Parathyroid adenoma (tissue), 2 donors: ENCODE results near the gene CBLN1.

Experiments used
- H2AFZ ChIP-seq: fragments of 300-600 bp; sonication (generic); one replicate; pipeline ENCODE4 v1.7.0; 2017; ENCODE audit warnings: antibody characterized with exemption, mild to moderate bottlenecking
- H3K27ac ChIP-seq: fragments of 300-600 bp; sonication (generic); one replicate; pipeline ENCODE4 v1.7.0; 2017
- H3K27me3 ChIP-seq: fragments of 300-600 bp; sonication (generic); one replicate; pipeline ENCODE4 v1.7.0; 2017; ENCODE audit warnings: low read length; ENCODE audit not compliant: control insufficient read depth, insufficient read depth
- H3K36me3 ChIP-seq: fragments of 300-600 bp; sonication (generic); one replicate; pipeline ENCODE4 v1.7.0; 2017; ENCODE audit warnings: low read length; ENCODE audit not compliant: control insufficient read depth, insufficient read depth
- H3K4me1 ChIP-seq: fragments of 300-600 bp; sonication (generic); one replicate; pipeline ENCODE4 v1.7.0; 2017; ENCODE audit warnings: control low read depth
- H3K4me2 ChIP-seq: fragments of 300-600 bp; sonication (generic); one replicate; pipeline ENCODE4 v1.7.0; 2017; ENCODE audit warnings: low read length
- H3K4me3 ChIP-seq: fragments of 300-600 bp; sonication (generic); one replicate; pipeline ENCODE4 v1.7.0; 2017; ENCODE audit warnings: low read depth, low read length
- H3K79me2 ChIP-seq: fragments of 300-600 bp; sonication (generic); one replicate; pipeline ENCODE4 v1.7.0; 2017; ENCODE audit warnings: control low read depth
- H3K9ac ChIP-seq: fragments of 300-600 bp; sonication (generic); one replicate; pipeline ENCODE4 v1.7.0; 2017; ENCODE audit warnings: mild to moderate bottlenecking
- H3K9me3 ChIP-seq: fragments of 300-600 bp; sonication (generic); one replicate; pipeline ENCODE4 v1.7.0; 2017; ENCODE audit warnings: low read length; ENCODE audit not compliant: control insufficient read depth
- TF ChIP-seq, protein P1 (sequence below): fragments of 300-600 bp; sonication (generic); IDR thresholded peaks from one replicate; pipeline ENCODE4 v1.7.0; 2017; ENCODE audit warnings: antibody characterized with exemption, mild to moderate bottlenecking
- donor health status: primary hyperparathyroidism.

The CBLN1 gene

GRCh38 chr16:49276646-49277385 is 4.8 kb downstream of the CBLN1 start:
- TF ChIP-seq, protein P1, sequence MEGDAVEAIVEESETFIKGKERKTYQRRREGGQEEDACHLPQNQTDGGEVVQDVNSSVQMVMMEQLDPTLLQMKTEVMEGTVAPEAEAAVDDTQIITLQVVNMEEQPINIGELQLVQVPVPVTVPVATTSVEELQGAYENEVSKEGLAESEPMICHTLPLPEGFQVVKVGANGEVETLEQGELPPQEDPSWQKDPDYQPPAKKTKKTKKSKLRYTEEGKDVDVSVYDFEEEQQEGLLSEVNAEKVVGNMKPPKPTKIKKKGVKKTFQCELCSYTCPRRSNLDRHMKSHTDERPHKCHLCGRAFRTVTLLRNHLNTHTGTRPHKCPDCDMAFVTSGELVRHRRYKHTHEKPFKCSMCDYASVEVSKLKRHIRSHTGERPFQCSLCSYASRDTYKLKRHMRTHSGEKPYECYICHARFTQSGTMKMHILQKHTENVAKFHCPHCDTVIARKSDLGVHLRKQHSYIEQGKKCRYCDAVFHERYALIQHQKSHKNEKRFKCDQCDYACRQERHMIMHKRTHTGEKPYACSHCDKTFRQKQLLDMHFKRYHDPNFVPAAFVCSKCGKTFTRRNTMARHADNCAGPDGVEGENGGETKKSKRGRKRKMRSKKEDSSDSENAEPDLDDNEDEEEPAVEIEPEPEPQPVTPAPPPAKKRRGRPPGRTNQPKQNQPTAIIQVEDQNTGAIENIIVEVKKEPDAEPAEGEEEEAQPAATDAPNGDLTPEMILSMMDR = no peak
- no peak overlapping the region for H3K9ac ChIP-seq
- peaks cover 3% of the 10 kb centered on the region for H3K4me1 ChIP-seq
- no peak overlapping the region for H3K27ac ChIP-seq
- no peak overlapping the region for H2AFZ ChIP-seq
- no peak overlapping the region for H3K4me2 ChIP-seq
- H3K4me3 ChIP-seq = no peak overlapping the region
- H3K27me3 ChIP-seq = peaks cover 4% of the 10 kb centered on the region
- H3K9me3 ChIP-seq = no peaks in the 10 kb centered on the region
- H3K79me2 ChIP-seq = no peaks in the 10 kb centered on the region
- no peaks in the 10 kb centered on the region for H3K36me3 ChIP-seq

- Histone ChIP-seq H3K27ac (no peak overlapping the region), H3K4me3 (no peak overlapping the region), H3K9ac (no peak overlapping the region), H3K9me3 (no peaks in the 10 kb centered on the region), H3K79me2 (no peaks in the 10 kb centered on the region), H3K36me3 (no peaks in the 10 kb centered on the region), H3K27me3 (peaks cover 4% of the 10 kb centered on the region), H2AFZ (no peak overlapping the region), H3K4me2 (no peak overlapping the region), H3K4me1 (peaks cover 3% of the 10 kb centered on the region)
- TF ChIP-seq, protein P1 = no peak
Measured at GRCh38 chr16:49275870-49276269, 5.8 kb downstream of the CBLN1 start.

DNA sequence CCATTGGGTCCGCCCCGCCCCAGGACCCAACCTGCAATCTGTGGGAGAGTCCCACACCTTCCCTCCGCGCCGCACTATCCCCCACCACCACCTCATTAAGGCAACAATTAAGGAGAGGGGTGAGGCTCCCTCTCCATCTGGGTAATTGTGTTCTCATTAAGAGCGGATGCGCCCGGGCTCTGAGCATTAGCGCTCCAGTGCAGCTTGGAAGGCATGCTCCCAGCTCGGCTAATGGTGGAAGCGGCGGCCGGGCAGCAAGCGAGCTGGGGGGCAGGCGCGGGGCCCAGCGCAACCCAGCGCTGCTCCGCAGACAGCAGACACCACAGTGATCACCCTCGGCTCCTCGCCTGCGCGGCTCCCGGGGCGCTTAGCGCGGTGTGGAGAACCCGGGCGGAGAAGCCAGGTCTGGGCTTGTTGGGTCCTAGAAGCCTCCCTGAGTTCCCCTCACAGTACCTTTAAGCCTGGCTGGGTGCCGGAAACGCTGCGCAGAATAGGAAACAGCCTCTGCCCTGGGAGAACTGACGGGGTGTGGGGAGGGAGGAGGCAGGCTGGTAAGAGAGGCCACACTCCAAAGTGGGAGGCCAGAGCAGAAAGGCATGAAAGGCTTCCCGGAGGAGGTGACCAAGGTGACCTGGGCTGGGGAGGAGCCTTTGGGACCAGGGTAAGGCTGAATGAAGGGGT is 6.4 kb downstream of the CBLN1 start:
- peak overlapping the region; percentile 17 for H2AFZ ChIP-seq
- H3K79me2 ChIP-seq = no peaks in the 10 kb centered on the region
- H3K9ac ChIP-seq = no peak overlapping the region
- no peaks in the 10 kb centered on the region for H3K9me3 ChIP-seq
- peaks cover 3% of the 10 kb centered on the region for H3K27me3 ChIP-seq
- no peaks in the 10 kb centered on the region for H3K36me3 ChIP-seq
- H3K4me2 ChIP-seq = no peak overlapping the region
- TF ChIP-seq, protein P1 = no peak
- peaks cover 3% of the 10 kb centered on the region for H3K4me1 ChIP-seq
- no peak overlapping the region for H3K27ac ChIP-seq
- H3K4me3 ChIP-seq = no peak overlapping the region

DNA sequence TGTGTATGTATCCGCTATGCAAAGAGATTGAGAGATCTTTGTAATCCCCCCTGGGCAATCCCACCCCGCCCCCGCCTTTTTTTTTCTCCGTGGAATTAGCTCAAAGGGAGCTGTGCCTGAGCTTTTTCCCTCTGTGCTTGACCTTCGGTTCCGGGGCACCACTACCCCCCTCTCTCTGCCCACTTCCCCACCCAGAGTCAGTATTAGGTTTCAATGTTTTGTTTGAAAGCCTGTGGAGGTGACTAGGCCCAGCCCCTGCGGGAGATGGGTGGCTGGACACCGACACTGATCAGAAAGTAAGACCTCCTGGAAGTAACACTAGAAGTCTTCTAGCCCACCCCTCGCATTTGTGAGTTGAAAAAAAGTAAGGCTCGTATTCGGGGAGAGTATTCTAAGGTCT is 7.0 kb downstream of the CBLN1 start:
- TF ChIP-seq, protein P1 = no peak
- Histone ChIP-seq H3K27ac (no peak overlapping the region), H3K4me1 (peaks cover 3% of the 10 kb centered on the region), H3K79me2 (no peaks in the 10 kb centered on the region), H3K4me3 (no peak overlapping the region), H2AFZ (peak overlapping the region; percentile 17), H3K36me3 (no peaks in the 10 kb centered on the region), H3K9ac (no peak overlapping the region), H3K27me3 (no peaks in the 10 kb centered on the region), H3K4me2 (no peak overlapping the region), H3K9me3 (no peaks in the 10 kb centered on the region)
